GM13976 (cell line): ENCODE results near the gene APOA4.

Experiments used
- DNase-seq: peaks from one replicate; pipeline ENCODE4 v3.0.0; 2012; ENCODE audit warnings: low spot score
- CTCF ChIP-seq: IDR thresholded peaks from 2 replicates; pipeline ENCODE4 v1.5.1; 2012; ENCODE audit warnings: borderline replicate concordance, mild to moderate bottlenecking; ENCODE audit not compliant: insufficient read depth; ENCODE audit errors: extremely low read depth, missing control alignments, control extremely low read depth
- in situ Hi-C: fragments of 300-500 bp; cut with MboI; formaldehyde crosslinking; loops from one replicate; pipeline ENCODE4 v1.12.0; 2022; ENCODE audit warnings: low sequenced_read_pairs, mixed read lengths, inconsistent platforms; ENCODE audit not compliant: unreplicated experiment

Gene APOA4

GRCh38 chr11:116771935-116772334, 51.2 kb downstream of the APOA4 start:
- DNase-seq, result no peak
- no peak for TF ChIP-seq CTCF
- in situ Hi-C loops, result no loop called here
